GM12878 (cell line): ENCODE results near the gene MAGED4. TPM values are rescaled to one million over a fixed set of nuclear protein-coding genes. Genes with fewer than 3 reads are reported as not detected.

ENCODE experiments used
- ATAC-seq: fragments of 200-7000 bp; cut with Tn5 transposase; 3 replicates; pipeline ENCODE4 v1.9.1; 2020; ENCODE audit warnings: mild to moderate bottlenecking, moderate library complexity
- BruUV-seq: library from RNA; stranded (reverse); fragments of 400-500 nt; replicated peaks from 2 replicates; lab custom pipeline; 2021; lab: Mats Ljungman, UMichigan
- CTCF ChIA-PET: fragments of 300-600 bp; sonication (Branson Sonifier 250); formaldehyde crosslinking; extraction: SDS; loops from one replicate; lab custom pipeline; 2021; ENCODE audit warnings: inconsistent platforms; lab: Yijun Ruan, JAX
- POLR2A ChIA-PET: fragments of 350-600 bp; formaldehyde crosslinking; extraction: SDS; loops from one replicate; lab custom pipeline; 2021; ENCODE audit warnings: inconsistent platforms; lab: Charles Lee
- RAD21 ChIA-PET: fragments of 300-600 bp; sonication (Branson Sonifier 250); formaldehyde crosslinking; loops from one replicate; lab custom pipeline; 2023; ENCODE audit warnings: antibody characterized with exemption; ENCODE audit not compliant: unreplicated experiment; lab: Charles Lee
- SMC1A ChIA-PET: fragments of 300-600 bp; sonication (Branson Sonifier 250); formaldehyde crosslinking; loops from one replicate; lab custom pipeline; 2023; ENCODE audit not compliant: unreplicated experiment, uncharacterized antibody; lab: Charles Lee
- DNase-seq: peaks from one replicate; pipeline ENCODE4 v3.0.0-alpha.2; 2011; ENCODE audit warnings: low read depth, low spot score
- FAIRE-seq: peaks from 3 replicates; lab custom pipeline; 2011; peaks lifted over from hg19 to GRCh38; lab: Jason Lieb, UNC
- H2AFZ ChIP-seq: 2 replicates; pipeline ENCODE4 v1.6.0; 2011; ENCODE audit warnings: low read depth, low read length, control low read depth; ENCODE audit not compliant: control insufficient read depth
- H3K27ac ChIP-seq: 2 replicates; pipeline ENCODE4 v1.5.1; 2011; ENCODE audit warnings: control low read depth; ENCODE audit not compliant: control insufficient read depth, insufficient read depth
- H3K27me3 ChIP-seq, 2 experiments: replicated peaks in 1 of 2; 2 replicates each; pipeline versions ENCODE4 v1.6.0 to v1.6.1; 2011; ENCODE audit warnings: low read length in 1 of 2; ENCODE audit not compliant: control insufficient read depth in 2 of 2, insufficient read depth in 2 of 2
- H3K36me3 ChIP-seq, 2 experiments: 2 replicates each; pipeline ENCODE4 v1.5.1; 2011; ENCODE audit warnings: low read length in 1 of 2; ENCODE audit not compliant: control insufficient read depth in 2 of 2, insufficient read depth in 2 of 2
- H3K4me1 ChIP-seq: 2 replicates; pipeline ENCODE4 v1.6.1; 2011; ENCODE audit warnings: mild to moderate bottlenecking, low read length, moderate library complexity, mixed read lengths; ENCODE audit not compliant: control insufficient read depth, insufficient read depth
- H3K4me2 ChIP-seq: 2 replicates; pipeline ENCODE4 v1.6.0; 2011; ENCODE audit warnings: control low read depth; ENCODE audit not compliant: control insufficient read depth, insufficient read depth
- H3K4me3 ChIP-seq: fragments of 200-600 bp; sonication (generic); 2 replicates; pipeline ENCODE4 v1.5.1; 2016
- H3K79me2 ChIP-seq: 2 replicates; pipeline ENCODE4 v1.6.0; 2011; ENCODE audit warnings: low read length; ENCODE audit not compliant: control insufficient read depth, insufficient read depth
- H3K9ac ChIP-seq: 2 replicates; pipeline ENCODE4 v1.8.0; 2011; ENCODE audit warnings: low read length, control low read depth, mixed read lengths; ENCODE audit not compliant: control insufficient read depth, insufficient read depth
- H3K9me3 ChIP-seq: replicated peaks from 3 replicates; pipeline ENCODE4 v1.5.1; 2011; ENCODE audit warnings: mild to moderate bottlenecking, low read length; ENCODE audit not compliant: control insufficient read depth, insufficient read depth
- H4K20me1 ChIP-seq: 2 replicates; pipeline ENCODE4 v1.6.0; 2011; ENCODE audit not compliant: control insufficient read depth, insufficient read depth
- EP300 ChIP-seq, 2 experiments: fragments of 150-350 bp in 1 of 2; IDR thresholded peaks; 2 replicates each; pipeline ENCODE4 v1.6.1; 2011 to 2012; ENCODE audit warnings: low read depth in 2 of 2, low read length in 2 of 2, borderline replicate concordance in 1 of 2, improper control_type of control experiment in 1 of 2, inconsistent platforms in 1 of 2; ENCODE audit not compliant: control insufficient read depth in 1 of 2
- HDAC6 ChIP-seq: fragments of 200-600 bp; sonication (generic); IDR thresholded peaks from one replicate; pipeline ENCODE4 v1.8.0; 2017; ENCODE audit warnings: antibody characterized with exemption; ENCODE audit not compliant: unreplicated experiment
- MEF2B ChIP-seq: fragments of 450-650 bp; IDR thresholded peaks from 2 replicates; pipeline ENCODE4 v1.6.1; 2018; ENCODE audit warnings: mild to moderate bottlenecking, moderate library complexity; ENCODE audit not compliant: partially characterized antibody, poor library complexity, severe bottlenecking
- RFX5 ChIP-seq: IDR thresholded peaks from 2 replicates; pipeline ENCODE4 v1.6.1; 2011; ENCODE audit warnings: low read depth, low read length, improper control_type of control experiment
- SUPT20H ChIP-seq: IDR thresholded peaks from 2 replicates; pipeline ENCODE4 v1.6.1; 2011; ENCODE audit warnings: low read depth, mild to moderate bottlenecking, low read length, moderate library complexity, borderline replicate concordance; ENCODE audit not compliant: control insufficient read depth
- ZNF622 ChIP-seq: fragments of 450-650 bp; IDR thresholded peaks from 2 replicates; pipeline ENCODE4 v1.6.1; 2017; ENCODE audit warnings: mild to moderate bottlenecking, inconsistent platforms
- in situ Hi-C: fragments of 300-500 bp; cut with MboI; formaldehyde crosslinking; loops from 9 replicates; pipeline ENCODE4 v1.14.3; 2018; ENCODE audit warnings: mixed read lengths
- intact Hi-C: fragments of 100-400 bp; cut with micrococcal nuclease; formaldehyde crosslinking; loops from one replicate; pipeline ENCODE4 v1.14.2; 2022; ENCODE audit not compliant: unreplicated experiment
- polyA plus RNA-seq, 11 experiments: library from polyadenylated mRNA; depleted of rRNA in 4 of 11; unstranded in 6 of 11; stranded (reverse) in 5 of 11; fragments of >200 nt; fragmentation: Nextera tagmentation in 4 of 11; fragmentation: Illumina TruSeq in 1 of 11; extraction: Ambion mirVana in 4 of 11; extraction: Trizol in 1 of 11; gene quantifications; 1 replicate in 1 of 11; 2 replicates in 10 of 11; pipeline versions ENCODE4 v1.2.1 to v1.2.3, GENCODE V29; 2011 to 2016; ENCODE audit warnings: inconsistent platforms in 2 of 11, missing spikeins in 2 of 11, low read depth in 1 of 11
- small RNA-seq: library from RNA; depleted of rRNA; stranded (forward); fragments of <200 nt; gene quantifications from one replicate; pipeline ENCODE3, GENCODE V24; 2014
- total RNA-seq, 4 experiments: library from RNA; depleted of rRNA in 3 of 4; stranded (reverse); fragments of >200 nt in 3 of 4; fragmentation: Illumina TruSeq in 1 of 4; extraction: Trizol in 1 of 4; gene quantifications; 2 replicates each; pipeline versions ENCODE4 v1.2.1 to v1.2.3, GENCODE V29; 2013 to 2021
- TF ChIP-seq, protein P1 (sequence below): fragments of 450-650 bp; conservative IDR thresholded peaks from 2 replicates; pipeline ENCODE4 v1.6.1; 2017; ENCODE audit warnings: mild to moderate bottlenecking, moderate library complexity

The MAGED4 gene
- total and polyA plus RNA-seq, 10 of the 15 experiments (the other 5 are each of a cell fraction or from before 2014, with no cell fraction given): not detected

DNA sequence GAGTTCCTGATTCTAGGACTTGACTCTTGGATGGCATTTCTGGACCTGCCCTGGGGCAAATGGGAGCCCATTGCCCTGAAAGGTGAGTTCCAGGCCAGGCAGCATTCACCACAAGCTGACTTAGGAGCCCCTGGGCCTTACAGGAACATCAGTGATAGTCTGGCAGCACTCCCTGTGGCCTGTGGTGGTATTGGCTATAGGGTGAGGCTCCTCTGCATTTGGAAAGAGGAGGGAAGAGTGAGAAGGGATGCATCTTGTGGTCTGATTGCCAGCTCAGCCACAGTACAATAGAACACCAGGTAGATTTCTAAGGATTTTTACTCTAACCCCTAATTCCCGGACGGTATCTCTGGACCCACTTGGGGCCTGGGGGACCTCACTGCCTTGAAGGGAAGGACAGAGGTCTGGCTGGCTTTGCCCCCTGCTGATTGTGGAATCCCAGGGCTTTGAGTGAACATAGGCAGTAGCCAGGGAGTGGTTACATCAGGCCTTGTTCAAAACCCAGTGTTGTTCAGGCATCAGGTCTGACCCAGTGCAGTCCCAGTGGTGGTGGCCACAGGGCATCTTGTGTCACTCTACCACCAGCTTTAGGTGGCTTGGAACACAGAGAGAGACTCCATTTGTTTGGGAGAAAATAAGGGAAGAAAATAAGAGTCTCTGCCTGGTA lies 32.9 kb downstream of the MAGED4 start (continued):
- TF ChIP-seq, protein P1, sequence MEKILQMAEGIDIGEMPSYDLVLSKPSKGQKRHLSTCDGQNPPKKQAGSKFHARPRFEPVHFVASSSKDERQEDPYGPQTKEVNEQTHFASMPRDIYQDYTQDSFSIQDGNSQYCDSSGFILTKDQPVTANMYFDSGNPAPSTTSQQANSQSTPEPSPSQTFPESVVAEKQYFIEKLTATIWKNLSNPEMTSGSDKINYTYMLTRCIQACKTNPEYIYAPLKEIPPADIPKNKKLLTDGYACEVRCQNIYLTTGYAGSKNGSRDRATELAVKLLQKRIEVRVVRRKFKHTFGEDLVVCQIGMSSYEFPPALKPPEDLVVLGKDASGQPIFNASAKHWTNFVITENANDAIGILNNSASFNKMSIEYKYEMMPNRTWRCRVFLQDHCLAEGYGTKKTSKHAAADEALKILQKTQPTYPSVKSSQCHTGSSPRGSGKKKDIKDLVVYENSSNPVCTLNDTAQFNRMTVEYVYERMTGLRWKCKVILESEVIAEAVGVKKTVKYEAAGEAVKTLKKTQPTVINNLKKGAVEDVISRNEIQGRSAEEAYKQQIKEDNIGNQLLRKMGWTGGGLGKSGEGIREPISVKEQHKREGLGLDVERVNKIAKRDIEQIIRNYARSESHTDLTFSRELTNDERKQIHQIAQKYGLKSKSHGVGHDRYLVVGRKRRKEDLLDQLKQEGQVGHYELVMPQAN: no peak
- no peak for TF ChIP-seq RFX5

DNA sequence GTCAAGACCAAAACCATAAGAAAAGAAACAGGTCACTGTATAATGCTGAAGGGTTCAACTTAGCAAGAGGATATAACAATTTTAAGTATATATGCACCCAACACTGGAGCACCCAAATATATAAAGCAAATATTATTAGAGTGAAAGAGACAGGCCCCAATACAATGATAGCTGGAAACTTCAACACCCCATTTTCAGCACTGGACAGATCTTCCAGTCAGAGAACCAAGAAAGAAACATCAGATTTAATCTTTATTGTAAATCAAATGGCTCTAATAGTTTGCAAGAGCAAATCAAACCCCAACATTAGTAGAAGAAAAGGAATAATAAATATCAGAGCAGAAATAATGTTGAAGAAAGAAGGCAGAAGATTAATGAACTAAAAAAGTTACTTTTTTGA lies 36.2 kb downstream of the MAGED4 start:
- ChIA-PET POLR2A (no interaction called here), RAD21 (no interaction called here), SMC1A (no interaction called here), CTCF (no interaction called here)
- no peaks in the 10 kb centered on the region for H3K79me2 ChIP-seq
- ATAC-seq: no peak
- in situ Hi-C loops: loop anchor here (25.0 kb wide), 1 partner anchor 91 kb away; no protein-coding TSS in a partner anchor
- H3K27me3 ChIP-seq: no peaks in the 10 kb centered on the region
- H3K27ac ChIP-seq: no peak overlapping the region
- no peaks in the 10 kb centered on the region for H4K20me1 ChIP-seq
- H3K9me3 ChIP-seq: no peaks in the 10 kb centered on the region
- TF ChIP-seq ZNF622: no peak
- TF ChIP-seq EP300 (IDR thresholded peaks at IDR 0.05; ENCODE audit: borderline replicate concordance in 1 of 2, control insufficient read depth in 1 of 2, low read depth in 2 of 2, low read length in 2 of 2): no peak
- no peak for TF ChIP-seq SUPT20H
- TF ChIP-seq HDAC6: no peak
- TF ChIP-seq MEF2B: no peak
- no TSS peak for BruUV-seq
- no peak for FAIRE-seq
- intact Hi-C loops: no loop called here
- no peak overlapping the region for H3K9ac ChIP-seq
- H3K4me3 ChIP-seq: no peak overlapping the region
- no peak for DNase-seq
- no peak overlapping the region for H2AFZ ChIP-seq
- no peaks in the 10 kb centered on the region for H3K36me3 ChIP-seq
- H3K4me1 ChIP-seq: no peaks in the 10 kb centered on the region
- no peak overlapping the region for H3K4me2 ChIP-seq

Small RNAs within 50 kb of the gene (small RNA-seq; reads per million reads assigned to genes)
- gene SNORA11D: not detected

Other genes with a start within 250 kb of the MAGED4 start
- not detected in 2 replicates for gene MAGED4B, start 115.7 kb upstream of the MAGED4 start, total RNA-seq (2014; rRNA removed)
- gene MAGED4B, start 115.7 kb upstream of the MAGED4 start, total RNA-seq (2014; rRNA removed; fragmentation: Illumina TruSeq; extraction: Trizol): not detected in 2 replicates
- 0.13 TPM in 1 of 2 replicates, not detected in the other for gene MAGED4B, start 115.7 kb upstream of the MAGED4 start, total RNA-seq (2021)
- gene MAGED4B, start 115.7 kb upstream of the MAGED4 start, polyA plus RNA-seq (2011; rRNA removed): 0.12 TPM in 1 of 2 replicates, not detected in the other
- not detected in 2 replicates for gene MAGED4B, start 115.7 kb upstream of the MAGED4 start, polyA plus RNA-seq (2014; fragmentation: Illumina TruSeq; extraction: Trizol)
- not detected for gene MAGED4B, start 115.7 kb upstream of the MAGED4 start, polyA plus RNA-seq (2014; fragmentation: Nextera tagmentation; extraction: Ambion mirVana)
- not detected in 2 replicates for gene MAGED4B, start 115.7 kb upstream of the MAGED4 start, polyA plus RNA-seq (2014; rRNA removed)
- under 1 TPM in 1 of 2 experiments, not detected in 1; 0.67 TPM for gene MAGED4B, start 115.7 kb upstream of the MAGED4 start, polyA plus RNA-seq (2016; fragmentation: Nextera tagmentation; extraction: Ambion mirVana)
- gene XAGE2, start 184.1 kb downstream of the MAGED4 start, total RNA-seq (2014; rRNA removed): not detected in 2 replicates
- not detected in 2 replicates for gene XAGE2, start 184.1 kb downstream of the MAGED4 start, total RNA-seq (2014; rRNA removed; fragmentation: Illumina TruSeq; extraction: Trizol)
- gene XAGE2, start 184.1 kb downstream of the MAGED4 start, total RNA-seq (2021): not detected in 2 replicates
- gene XAGE2, start 184.1 kb downstream of the MAGED4 start, polyA plus RNA-seq (2011; rRNA removed): not detected in 2 replicates
- gene XAGE2, start 184.1 kb downstream of the MAGED4 start, polyA plus RNA-seq (2014; fragmentation: Illumina TruSeq; extraction: Trizol): not detected in 2 replicates
- gene XAGE2, start 184.1 kb downstream of the MAGED4 start, polyA plus RNA-seq (2014; fragmentation: Nextera tagmentation; extraction: Ambion mirVana): not detected
- gene XAGE2, start 184.1 kb downstream of the MAGED4 start, polyA plus RNA-seq (2014; rRNA removed): not detected in 2 replicates
- gene XAGE2, start 184.1 kb downstream of the MAGED4 start, polyA plus RNA-seq (2016; fragmentation: Nextera tagmentation; extraction: Ambion mirVana): not detected